T-helper 17 cell (primary cell): ENCODE data around the gene EGFR. TPM values are rescaled to one million over a fixed set of nuclear protein-coding genes. Genes with fewer than 3 reads are reported as not detected.

Experiments
- ATAC-seq: fragments of 150-1000 bp; cut with Tn5 transposase; 2 replicates; pipeline ENCODE4 v1.10.0; 2021; ENCODE audit warnings: mild to moderate bottlenecking, moderate library complexity
- DNase-seq, 3 donors: peaks; one replicate each; pipeline versions ENCODE4 v3.0.0 to v3.0.0-alpha.2; 2020 to 2021
- H3K9me3 ChIP-seq: one replicate; pipeline ENCODE4 v1.7.0; 2013; ENCODE audit warnings: low read length, mild to moderate bottlenecking; ENCODE audit not compliant: control insufficient read depth, poor library complexity, severe bottlenecking
- H3K27ac Mint-ChIP-seq: one replicate; pipeline ENCODE4 v1.8.0; 2022; ENCODE audit warnings: mild to moderate bottlenecking, moderate library complexity, mixed read lengths
- H3K27me3 Mint-ChIP-seq: one replicate; pipeline ENCODE4 v1.8.0; 2022; ENCODE audit warnings: mixed read lengths
- H3K36me3 Mint-ChIP-seq: one replicate; pipeline ENCODE4 v1.8.0; 2022; ENCODE audit warnings: low read depth, mixed read lengths
- H3K4me1 Mint-ChIP-seq: one replicate; pipeline ENCODE4 v1.8.0; 2022; ENCODE audit warnings: mild to moderate bottlenecking, mixed read lengths
- H3K4me3 Mint-ChIP-seq: one replicate; pipeline ENCODE4 v1.8.0; 2022; ENCODE audit warnings: mild to moderate bottlenecking, moderate library complexity, mixed read lengths
- total RNA-seq, 4 donors: library from RNA in 2 of 4; stranded (reverse) in 2 of 4; gene quantifications; one replicate each; pipeline ENCODE4 v1.2.3 and lab custom pipeline; 2022 to 2026

The EGFR gene
- total RNA-seq, 2 donors from 2014 or later = not detected

DNA sequence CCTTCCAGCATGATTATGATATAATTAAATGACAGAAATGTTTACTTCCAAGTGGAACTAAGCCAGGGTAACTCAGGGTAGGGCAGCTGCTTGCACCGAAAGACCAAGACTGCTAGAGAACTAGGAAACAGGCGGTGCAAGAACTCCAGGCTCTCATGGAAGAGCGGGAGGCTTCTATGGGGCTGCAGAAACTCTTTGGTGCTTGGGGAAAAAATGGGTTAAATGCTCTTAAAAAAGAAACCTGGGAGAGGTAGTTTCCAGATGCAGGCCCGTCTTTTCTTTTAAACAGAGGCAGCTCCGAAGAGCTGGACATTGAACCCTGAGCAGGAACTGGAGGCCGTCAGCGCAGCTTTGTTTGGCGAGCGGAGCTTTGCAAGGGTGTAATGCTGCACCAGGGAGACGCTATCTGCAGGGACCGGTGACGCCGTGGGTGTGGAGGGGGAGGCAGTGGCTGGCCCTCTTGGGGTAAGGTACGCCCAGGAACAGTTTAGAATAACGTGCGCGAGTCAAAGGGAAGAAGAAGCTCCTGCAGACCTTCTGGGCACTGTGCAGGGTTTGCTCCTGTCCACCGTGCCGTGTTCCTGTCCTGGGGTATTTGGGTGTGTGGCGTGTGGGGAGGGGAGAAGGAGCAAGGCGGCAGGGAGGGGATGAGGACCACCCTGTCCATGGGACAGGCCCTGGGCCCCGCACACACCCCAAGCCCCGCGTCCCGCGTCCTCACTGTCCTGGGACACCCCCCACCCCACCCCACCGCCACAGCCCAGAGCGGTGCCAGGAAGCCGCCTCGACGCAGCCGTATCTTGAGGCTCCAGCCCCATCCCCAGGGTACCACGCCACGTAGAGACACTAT, 59.0 kb downstream of the EGFR start:
- H3K9me3 ChIP-seq = no peaks in the 10 kb centered on the region
- peaks cover 3% of the 10 kb centered on the region for H3K27me3 Mint-ChIP-seq
- no peak overlapping the region for H3K27ac Mint-ChIP-seq
- ATAC-seq (no peak), DNase-seq (no peak)
- H3K4me1 Mint-ChIP-seq = peaks cover 13% of the 10 kb centered on the region
- H3K4me3 Mint-ChIP-seq = no peak overlapping the region
- H3K36me3 Mint-ChIP-seq = no peaks in the 10 kb centered on the region

DNA sequence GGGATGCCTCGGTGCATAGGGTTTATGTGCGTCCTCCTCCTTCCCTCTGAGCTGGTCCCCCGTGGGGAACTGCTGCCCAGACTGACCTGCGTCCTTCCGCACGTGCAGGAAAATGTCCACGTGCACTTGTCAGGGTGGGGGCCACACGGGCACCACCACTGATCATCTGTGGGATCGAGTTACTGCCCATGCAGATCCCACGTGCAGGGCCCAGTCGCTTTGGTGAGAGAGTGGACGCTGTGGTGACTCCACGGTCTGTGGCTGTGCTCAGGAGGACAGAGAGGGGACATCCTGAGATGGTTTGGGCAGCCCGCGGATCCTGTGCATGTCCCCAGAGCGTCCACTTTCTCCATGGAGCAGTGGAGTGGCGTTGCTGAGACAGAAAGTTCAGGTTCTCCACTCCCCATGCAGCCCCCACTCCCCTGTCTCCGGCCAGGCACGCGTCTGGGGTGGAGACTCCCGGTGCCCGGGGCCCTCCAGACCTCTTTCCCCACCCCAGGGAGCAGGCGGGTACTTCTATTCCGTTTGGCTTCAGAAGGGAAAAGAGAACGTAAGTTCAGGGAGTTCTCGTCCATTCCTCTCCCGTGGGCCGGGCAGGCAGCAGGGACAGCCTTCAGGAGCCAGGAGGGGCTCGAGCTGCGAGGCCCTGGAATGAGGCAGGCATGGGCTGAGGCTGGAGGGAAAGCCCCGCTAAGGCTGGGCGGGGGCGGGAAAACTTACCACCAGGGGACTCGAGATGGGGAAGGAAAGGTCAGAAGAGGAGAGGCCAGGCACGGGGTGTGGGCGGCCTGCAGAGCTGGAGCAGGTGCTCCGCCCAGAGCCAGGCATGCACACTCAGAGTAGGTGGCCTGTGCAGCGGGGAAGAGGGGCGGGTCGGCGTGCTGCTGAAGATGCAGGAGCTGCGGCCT, 59.9 kb downstream of the EGFR start:
- no peak overlapping the region for H3K4me3 Mint-ChIP-seq
- ATAC-seq (no peak), DNase-seq (no peak)
- H3K27ac Mint-ChIP-seq = no peak overlapping the region
- peaks cover 6% of the 10 kb centered on the region for H3K27me3 Mint-ChIP-seq
- H3K4me1 Mint-ChIP-seq = peaks cover 6% of the 10 kb centered on the region
- no peaks in the 10 kb centered on the region for H3K36me3 Mint-ChIP-seq
- no peaks in the 10 kb centered on the region for H3K9me3 ChIP-seq

DNA sequence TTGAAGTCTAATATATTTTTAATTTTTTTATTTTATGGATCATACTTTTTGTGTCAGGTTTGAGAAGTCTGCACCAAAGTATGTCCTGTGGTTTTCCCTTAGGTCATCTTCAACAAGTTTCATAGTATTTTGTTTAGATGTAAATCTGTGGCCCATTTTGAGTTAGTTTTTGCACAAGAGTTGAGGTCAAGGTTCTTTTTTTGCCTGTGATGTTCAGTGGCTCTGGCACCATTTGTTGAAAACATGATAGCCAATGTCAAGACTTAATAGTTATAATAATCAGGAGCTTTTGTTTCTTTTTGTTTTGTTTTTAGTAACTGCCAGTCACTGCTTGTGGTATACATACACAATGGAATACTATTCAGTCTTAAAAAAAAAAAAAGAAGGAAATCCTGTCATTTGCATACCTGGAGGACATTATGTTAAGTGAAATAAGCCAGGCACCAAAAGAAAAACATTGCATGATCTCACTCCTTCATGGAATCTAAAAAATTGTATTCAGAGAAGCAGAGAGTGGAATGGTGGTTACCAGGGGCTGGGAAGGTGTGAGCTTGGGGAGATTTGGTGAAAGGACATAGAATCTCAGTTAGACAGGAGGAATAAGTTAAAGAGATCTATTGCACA, 61.3 kb downstream of the EGFR start:
- peaks cover 13% of the 10 kb centered on the region for H3K27me3 Mint-ChIP-seq

DNA sequence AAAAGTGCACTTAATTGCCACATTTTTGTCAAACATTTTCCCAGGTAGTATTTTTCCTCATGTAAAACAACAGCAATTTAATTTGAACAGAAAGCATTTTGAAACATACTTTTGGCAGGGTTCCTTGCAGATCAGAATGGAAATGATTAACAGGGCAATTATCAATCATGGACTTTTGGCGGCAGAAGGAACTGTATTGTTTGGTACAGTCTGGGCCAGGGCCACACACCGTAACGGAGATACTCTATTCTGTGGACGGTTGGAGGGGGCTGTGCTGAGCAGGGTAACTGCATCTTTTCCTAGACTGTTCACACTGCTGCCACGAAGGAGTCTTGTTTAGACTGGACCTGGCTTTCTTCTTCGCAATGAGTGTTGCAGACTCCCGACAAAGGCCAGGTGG, 62.3 kb downstream of the EGFR start:
- Mint-ChIP-seq H3K27me3 (peaks cover 16% of the 10 kb centered on the region), H3K4me1 (peaks cover 6% of the 10 kb centered on the region), H3K4me3 (no peak overlapping the region), H3K36me3 (no peaks in the 10 kb centered on the region), H3K27ac (no peak overlapping the region)
- H3K9me3 ChIP-seq = no peaks in the 10 kb centered on the region
- ATAC-seq (no peak), DNase-seq (no peak)

More for the DNA sequence above, 61.3 kb downstream of the EGFR start:
- H3K27ac Mint-ChIP-seq = no peak overlapping the region
- DNase-seq (no peak), ATAC-seq (no peak)
- no peaks in the 10 kb centered on the region for H3K9me3 ChIP-seq
- H3K4me3 Mint-ChIP-seq = no peak overlapping the region
- no peaks in the 10 kb centered on the region for H3K36me3 Mint-ChIP-seq
- H3K4me1 Mint-ChIP-seq = no peaks in the 10 kb centered on the region

DNA sequence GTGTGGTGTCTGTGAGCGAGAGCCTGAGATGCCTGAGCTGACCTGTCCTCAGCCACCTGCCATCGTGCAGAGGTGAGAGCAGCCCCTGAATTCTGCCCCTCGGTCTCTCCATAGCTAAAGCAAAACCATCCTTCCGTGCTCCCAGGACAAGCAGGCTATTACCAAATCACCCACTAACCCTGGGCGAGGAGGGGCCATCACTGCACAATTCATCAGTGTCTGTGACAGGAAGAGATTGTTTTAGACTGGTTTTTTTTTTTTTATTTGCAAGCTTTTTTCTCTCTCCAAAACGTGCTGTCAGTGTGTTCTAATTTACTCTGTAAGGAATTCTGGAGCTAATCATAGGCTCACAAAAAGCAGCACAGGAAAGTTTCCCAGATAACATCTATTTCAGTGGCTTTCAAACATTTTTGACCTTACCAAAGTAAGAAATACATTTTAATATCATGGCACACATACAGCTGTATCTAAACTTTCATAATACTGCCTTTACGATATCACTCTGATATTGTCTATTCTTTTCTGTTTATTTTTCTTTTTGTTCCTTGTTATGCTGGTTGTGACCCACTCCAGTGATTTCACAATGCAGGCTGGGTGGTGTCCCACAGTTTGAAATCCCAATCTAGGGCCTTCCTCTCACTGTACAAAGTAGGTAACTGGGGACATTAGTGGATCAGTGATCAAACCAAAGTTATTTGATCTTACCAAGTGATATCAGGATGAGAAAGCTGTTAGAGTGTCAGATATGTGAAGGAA, 62.8 kb downstream of the EGFR start:
- peaks cover 21% of the 10 kb centered on the region for H3K27me3 Mint-ChIP-seq
- H3K36me3 Mint-ChIP-seq = no peaks in the 10 kb centered on the region
- H3K4me1 Mint-ChIP-seq = peaks cover 12% of the 10 kb centered on the region

DNA sequence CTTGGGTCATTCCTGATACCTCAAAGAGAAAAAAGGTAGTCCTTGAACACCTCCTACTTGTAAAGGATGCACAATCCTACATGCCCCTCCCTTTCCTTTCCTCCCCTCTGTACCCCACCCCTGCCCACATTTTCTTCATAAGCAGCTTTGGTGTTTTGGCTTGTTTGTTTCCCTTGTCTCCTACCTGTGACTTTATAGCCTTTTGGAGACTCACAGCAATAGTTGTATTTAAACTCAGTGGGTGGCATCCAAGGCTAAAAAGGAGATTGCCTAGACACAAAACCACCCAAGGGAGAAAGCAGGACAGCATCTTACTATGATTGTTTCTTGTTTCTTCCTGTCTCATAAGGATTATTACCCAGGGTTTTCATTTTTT, 63.4 kb downstream of the EGFR start:
- ATAC-seq (no peak), DNase-seq (no peak)
- no peaks in the 10 kb centered on the region for H3K9me3 ChIP-seq
- H3K27ac Mint-ChIP-seq = no peak overlapping the region
- H3K27me3 Mint-ChIP-seq = peaks cover 23% of the 10 kb centered on the region
- no peak overlapping the region for H3K4me3 Mint-ChIP-seq
- no peaks in the 10 kb centered on the region for H3K36me3 Mint-ChIP-seq
- H3K4me1 Mint-ChIP-seq = peaks cover 14% of the 10 kb centered on the region

More for the DNA sequence above, 62.8 kb downstream of the EGFR start:
- no peak for ATAC-seq
- no peak for DNase-seq
- H3K9me3 ChIP-seq = no peaks in the 10 kb centered on the region
- Mint-ChIP-seq H3K27ac (no peak overlapping the region), H3K4me3 (no peak overlapping the region)

DNA sequence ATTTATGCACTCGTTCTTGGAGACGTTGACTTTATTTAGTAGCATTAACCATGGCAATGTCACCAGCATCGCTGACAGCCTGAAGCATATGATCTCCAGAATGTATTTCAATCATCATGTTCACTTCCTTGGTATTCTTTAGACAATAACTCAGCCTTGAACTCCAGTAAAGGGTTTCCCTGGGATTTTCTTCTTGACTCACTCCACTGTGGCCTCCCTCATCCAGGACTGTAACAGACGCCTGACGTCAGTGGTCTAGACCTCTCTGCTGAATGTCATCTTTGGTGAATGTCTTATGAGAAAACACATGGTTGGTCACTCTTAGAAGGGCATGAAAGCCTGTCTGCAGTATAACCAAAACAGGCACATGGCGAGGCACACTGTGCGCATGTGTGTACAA, 64.4 kb downstream of the EGFR start:
- no peaks in the 10 kb centered on the region for H3K9me3 ChIP-seq
- ATAC-seq = no peak
- peaks cover 23% of the 10 kb centered on the region for H3K27me3 Mint-ChIP-seq
- H3K4me3 Mint-ChIP-seq = no peak overlapping the region
- H3K27ac Mint-ChIP-seq = no peak overlapping the region
- no peak for DNase-seq
- no peaks in the 10 kb centered on the region for H3K36me3 Mint-ChIP-seq
- peaks cover 18% of the 10 kb centered on the region for H3K4me1 Mint-ChIP-seq

DNA sequence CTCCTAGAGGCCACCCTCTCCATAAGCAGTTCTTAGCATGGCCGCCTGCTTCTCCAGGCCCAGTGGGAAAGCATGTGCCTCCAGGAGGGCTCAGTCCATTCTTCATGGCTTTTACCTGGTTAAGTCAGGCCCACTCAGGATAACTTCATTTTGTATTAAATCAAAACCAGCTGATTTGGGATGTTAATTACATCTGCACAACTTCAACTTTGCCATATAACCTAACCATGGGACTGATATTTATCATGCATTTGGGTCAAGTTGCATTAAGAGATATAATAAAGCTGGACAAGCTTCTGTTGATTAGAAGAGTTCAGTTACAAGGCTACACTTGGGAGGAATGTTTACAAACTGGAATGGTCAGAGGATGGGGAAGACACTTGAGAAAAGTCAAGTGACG, 65.5 kb downstream of the EGFR start:
- Mint-ChIP-seq H3K4me3 (no peak overlapping the region), H3K36me3 (no peaks in the 10 kb centered on the region), H3K27ac (no peak overlapping the region), H3K27me3 (peaks cover 23% of the 10 kb centered on the region), H3K4me1 (peaks cover 18% of the 10 kb centered on the region)
- ATAC-seq (no peak), DNase-seq (no peak)
- H3K9me3 ChIP-seq = no peaks in the 10 kb centered on the region

DNA sequence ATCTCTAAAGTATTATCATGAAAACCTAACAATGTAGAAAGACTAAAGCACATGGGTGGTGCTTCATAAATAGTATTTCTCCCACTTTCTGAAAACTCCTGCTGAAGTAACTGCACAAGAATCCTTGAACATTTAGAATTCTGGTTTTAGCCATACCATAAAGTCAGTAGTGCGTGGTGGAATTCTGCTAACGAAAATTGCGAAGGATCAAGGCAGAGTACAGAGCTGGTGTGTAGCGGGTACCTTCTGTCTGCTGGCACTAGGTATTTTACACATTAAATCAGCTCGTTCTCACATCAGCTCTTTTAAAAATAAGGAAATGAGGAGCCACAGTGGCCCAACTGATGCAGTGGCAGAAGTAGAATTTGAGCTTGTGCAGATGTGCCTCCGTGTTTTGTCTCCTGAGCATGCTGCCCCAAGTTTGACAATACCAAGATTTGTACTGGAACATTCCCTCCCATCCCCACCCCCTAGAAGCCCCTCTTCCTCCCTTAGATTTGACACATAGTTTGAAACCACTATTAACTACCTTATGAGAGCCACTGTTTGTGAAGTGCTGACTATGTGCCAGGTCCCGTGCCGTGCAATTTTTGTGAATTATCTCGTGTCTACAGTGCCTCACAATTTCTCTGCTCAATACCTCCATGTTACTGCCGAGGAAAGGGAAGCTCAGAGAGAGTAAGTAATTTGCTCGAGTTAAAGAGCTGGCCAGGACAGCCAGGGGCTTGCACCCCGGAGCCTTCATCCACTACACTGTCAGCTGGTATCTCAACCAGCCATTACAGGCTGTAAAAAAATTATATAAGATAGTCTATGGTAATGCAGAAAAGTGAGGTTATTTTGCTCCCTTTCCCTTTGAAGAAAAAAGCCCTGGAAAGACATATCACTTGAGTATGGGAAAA, 66.9 kb downstream of the EGFR start:
- DNase-seq = no peak
- H3K9me3 ChIP-seq = no peaks in the 10 kb centered on the region
- Mint-ChIP-seq H3K27me3 (peaks cover 23% of the 10 kb centered on the region), H3K4me3 (no peak overlapping the region), H3K4me1 (peaks cover 18% of the 10 kb centered on the region), H3K36me3 (no peaks in the 10 kb centered on the region), H3K27ac (peak overlapping the region; percentile 77)
- ATAC-seq = no peak

DNA sequence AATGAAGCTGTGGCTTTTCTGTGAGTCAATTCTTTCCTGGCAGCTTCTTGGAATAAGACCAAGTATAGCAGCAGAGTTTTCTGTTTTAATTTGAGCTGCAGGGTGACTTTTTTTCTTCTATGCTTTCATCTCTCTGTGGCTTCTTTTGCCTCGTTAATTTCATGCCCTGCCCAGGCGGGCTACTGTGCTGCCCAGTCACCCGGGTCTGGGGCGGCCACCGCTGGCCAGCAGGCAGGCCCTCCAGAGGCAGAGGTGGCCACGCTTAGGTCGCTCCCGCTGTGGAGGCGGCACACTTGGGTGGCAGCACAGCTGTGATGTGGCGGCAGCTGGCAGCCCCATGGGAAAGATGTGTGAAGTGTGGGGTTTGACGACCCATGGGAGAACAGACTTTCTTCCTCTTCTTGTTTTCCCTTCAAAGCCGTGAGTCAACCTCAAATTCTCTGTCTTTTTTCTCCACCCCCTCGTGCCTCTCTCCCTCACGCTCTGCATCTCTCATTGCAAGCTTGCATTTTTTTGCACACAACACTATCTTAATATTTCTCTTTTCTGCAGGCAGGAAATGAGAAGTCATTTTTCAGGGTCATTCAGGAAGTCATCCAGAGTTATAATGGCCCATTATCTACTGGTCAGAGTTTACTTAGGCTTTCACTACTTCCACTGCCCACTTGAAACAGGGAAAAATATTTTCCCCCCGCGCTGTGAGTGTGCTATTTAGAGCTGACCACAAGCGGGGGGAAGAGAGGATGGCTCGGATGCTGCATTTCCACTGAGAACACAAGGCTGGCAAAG, 67.8 kb downstream of the EGFR start:
- ATAC-seq = peak; percentile 27
- Mint-ChIP-seq H3K4me1 (peaks cover 18% of the 10 kb centered on the region), H3K36me3 (no peaks in the 10 kb centered on the region), H3K4me3 (peak overlapping the region; percentile 75), H3K27me3 (peaks cover 23% of the 10 kb centered on the region), H3K27ac (peak overlapping the region; percentile 77)
- DNase-seq = no peak
- no peaks in the 10 kb centered on the region for H3K9me3 ChIP-seq

DNA sequence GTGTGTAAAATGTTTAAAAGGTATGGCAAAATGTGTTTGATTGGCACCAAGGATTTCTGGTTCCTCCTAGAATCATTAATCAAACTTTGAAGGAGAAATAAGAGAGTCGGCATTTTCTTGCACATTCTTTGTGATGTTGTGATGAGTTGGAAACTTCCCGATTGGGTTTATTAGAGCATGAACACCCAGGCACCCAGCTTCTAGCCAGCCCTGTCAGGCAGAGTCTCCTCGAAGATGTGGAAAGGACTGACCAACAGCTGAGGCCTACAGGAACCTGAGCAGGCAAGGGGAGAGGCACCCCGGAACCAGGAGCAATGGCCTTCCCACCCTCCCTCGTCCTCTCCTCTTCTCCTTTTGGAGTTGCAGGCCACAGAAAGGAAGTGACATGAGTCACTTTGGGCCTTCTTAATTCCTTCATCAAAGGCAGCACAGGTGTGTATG, 68.7 kb downstream of the EGFR start:
- Mint-ChIP-seq H3K4me3 (no peak overlapping the region), H3K27me3 (peaks cover 23% of the 10 kb centered on the region), H3K27ac (no peak overlapping the region), H3K4me1 (peaks cover 18% of the 10 kb centered on the region), H3K36me3 (no peaks in the 10 kb centered on the region)
- no peak for DNase-seq
- no peak for ATAC-seq
- no peaks in the 10 kb centered on the region for H3K9me3 ChIP-seq
